ENCODE results near the gene GALNT16.

DNA sequence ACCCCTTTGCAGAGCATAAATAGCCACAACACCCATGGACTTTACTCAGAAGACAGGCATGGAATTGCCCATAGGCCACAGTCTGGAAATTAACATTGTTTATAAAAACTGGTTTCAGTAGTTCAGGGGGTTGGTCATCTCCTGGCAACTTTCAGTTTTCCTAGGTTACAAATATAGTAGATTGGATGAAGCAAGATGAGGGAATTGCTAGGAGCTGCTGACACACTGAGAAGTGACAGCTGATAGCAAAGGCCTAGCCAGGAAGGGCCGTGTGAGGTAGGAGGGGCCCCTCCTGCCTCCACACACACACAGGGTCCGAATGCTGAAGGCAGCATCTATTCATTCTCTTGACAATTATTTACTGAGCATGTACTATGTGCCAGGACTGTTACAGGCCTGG lies 8.3 kb downstream of the GALNT16 start:
- TF ChIP-seq POLR2AphosphoS5 (IDR thresholded peaks at IDR 0.05; ENCODE audit: low read depth, low read length) (no peak), TAF1 (IDR thresholded peaks at IDR 0.05; ENCODE audit: borderline replicate concordance, insufficient read depth, low read length) (no peak), SIN3A (IDR thresholded peaks at IDR 0.05; ENCODE audit: borderline replicate concordance, insufficient read depth, low read length) (no peak), FOXP2 (optimal IDR thresholded peaks at IDR 0.05; ENCODE audit: borderline replicate concordance, extremely low read depth, extremely low read length, insufficient read depth) (no peak)
- TF ChIP-seq, protein P1, sequence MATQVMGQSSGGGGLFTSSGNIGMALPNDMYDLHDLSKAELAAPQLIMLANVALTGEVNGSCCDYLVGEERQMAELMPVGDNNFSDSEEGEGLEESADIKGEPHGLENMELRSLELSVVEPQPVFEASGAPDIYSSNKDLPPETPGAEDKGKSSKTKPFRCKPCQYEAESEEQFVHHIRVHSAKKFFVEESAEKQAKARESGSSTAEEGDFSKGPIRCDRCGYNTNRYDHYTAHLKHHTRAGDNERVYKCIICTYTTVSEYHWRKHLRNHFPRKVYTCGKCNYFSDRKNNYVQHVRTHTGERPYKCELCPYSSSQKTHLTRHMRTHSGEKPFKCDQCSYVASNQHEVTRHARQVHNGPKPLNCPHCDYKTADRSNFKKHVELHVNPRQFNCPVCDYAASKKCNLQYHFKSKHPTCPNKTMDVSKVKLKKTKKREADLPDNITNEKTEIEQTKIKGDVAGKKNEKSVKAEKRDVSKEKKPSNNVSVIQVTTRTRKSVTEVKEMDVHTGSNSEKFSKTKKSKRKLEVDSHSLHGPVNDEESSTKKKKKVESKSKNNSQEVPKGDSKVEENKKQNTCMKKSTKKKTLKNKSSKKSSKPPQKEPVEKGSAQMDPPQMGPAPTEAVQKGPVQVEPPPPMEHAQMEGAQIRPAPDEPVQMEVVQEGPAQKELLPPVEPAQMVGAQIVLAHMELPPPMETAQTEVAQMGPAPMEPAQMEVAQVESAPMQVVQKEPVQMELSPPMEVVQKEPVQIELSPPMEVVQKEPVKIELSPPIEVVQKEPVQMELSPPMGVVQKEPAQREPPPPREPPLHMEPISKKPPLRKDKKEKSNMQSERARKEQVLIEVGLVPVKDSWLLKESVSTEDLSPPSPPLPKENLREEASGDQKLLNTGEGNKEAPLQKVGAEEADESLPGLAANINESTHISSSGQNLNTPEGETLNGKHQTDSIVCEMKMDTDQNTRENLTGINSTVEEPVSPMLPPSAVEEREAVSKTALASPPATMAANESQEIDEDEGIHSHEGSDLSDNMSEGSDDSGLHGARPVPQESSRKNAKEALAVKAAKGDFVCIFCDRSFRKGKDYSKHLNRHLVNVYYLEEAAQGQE (IDR thresholded peaks at IDR 0.05; ENCODE audit: insufficient read depth in 1 of 2, low read depth in 2 of 2, low read length in 2 of 2): no peak

Measured in PFSK-1 (cell line).